ENCODE measurements around the gene BTG2.
A peak's percentile ranks its signal among the peaks of the same experiment; 100 is the strongest.

BTG2 gene

DNA sequence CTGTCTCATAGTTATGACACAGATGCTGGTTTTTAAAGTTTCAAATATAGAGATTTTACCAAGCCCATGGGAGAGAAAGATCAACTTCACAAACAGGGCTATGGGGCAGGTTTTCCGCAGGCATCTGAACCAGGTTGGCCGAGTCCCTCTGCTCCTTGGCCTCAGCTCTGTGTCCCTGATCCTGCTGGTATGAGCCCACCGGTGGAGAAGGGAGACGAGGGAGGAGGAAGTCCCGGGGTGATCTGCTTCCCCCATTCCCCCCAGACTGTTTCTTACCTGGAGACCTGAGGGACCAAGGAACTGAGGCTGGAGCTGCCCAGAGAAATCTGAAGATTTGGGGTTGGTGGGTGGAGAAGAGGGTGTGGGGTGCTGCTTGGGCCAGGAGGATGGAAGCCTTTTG, 28.9 kb upstream of the BTG2 start:
- no peak for DNase-seq (ENCODE audit: low read depth in 2 of 2)

DNA sequence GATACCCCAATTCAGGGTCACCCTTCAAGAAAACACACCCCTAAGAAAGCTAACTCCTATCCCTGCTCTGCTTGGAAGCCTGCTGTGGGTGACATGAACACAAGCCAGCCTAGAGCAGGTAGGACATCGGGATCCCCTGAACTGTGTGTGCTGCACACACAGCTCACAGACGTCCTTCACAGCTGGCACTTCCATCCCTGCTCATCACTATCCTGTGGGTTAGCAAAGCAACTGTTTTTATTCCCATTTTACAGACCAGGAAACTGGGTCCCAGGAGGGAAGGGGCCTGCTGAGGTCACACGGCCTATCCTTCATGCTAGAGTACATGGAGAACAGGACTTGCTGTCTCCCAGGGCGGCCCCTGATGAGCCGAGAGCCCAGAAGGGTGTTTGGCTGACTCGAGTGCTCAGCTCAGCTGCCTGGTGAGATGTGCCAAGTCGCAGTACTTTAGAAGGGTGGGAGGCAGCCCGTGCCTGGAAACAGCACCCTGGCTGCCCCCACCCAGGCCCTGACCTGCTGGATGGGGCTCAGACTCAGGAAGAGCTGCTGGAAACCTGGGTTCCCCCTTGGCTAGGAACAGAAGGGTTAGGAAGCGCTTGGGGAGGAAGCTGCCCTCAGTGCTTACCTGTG, 28.3 kb upstream of the BTG2 start:
- no peak for DNase-seq (ENCODE audit: low read depth in 2 of 2)

DNA sequence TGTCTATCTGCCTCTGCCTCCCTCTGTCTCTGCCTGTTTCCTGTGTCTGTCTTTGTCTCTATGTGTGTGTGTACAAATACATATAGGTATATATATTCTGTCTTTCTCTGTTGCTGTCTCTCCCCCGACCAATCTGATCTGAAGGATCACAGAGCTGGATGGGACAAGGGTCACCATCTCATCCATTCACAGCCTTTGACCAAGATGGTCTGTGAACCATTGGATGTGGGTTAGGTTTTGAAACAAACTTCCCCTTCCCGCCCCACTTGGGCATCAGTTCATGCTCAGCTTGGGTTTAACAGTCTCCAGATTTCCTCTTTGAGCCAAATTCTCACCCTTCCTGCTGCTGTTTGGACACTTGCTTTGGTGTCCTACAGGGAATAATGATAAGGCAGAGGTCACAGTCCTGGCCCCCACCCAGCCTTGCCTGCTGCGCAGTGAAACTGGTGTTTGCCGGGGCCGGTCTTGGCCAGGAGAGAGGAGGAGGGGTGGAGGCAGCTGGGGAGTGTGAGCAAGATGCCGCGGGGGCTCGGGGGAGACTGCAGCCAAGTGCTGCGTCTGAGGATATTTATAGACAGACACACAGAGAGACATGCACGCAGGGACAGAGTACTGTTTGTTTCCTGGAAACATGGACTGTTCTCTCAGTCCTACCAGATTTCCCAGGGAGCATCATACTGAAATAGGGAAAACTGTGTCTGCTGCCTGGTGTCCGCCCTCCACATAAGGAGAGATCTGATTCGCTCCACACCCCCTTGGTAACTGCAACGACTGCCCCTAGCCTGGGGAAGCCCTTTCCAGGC, 27.0 kb upstream of the BTG2 start:
- DNase-seq (ENCODE audit: low read depth in 2 of 2), result no peak

DNA sequence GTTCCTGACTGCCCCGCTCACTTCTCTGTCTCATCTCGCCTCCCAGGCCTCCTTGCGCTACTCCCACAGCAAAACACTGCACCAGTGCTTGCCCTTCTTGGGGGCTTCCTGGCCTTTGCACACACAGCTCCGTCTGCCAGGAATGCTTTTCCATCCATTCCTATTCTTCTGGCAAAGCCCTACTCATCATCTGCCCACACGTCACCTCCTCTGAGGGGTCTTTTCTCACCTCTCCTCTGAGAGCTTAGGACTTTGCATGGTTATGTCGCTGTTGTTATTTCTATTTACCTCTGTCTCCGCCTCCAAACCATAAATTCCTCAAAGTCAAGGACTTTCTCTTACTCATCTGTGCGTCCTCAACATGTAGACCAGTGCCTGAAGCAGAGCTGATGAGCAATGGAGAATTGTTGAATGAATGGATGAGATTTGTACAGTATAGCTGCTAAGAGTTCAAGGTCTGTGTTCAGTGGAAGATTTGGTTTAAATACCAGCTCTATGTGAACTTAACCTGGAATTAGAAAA, 26.4 kb upstream of the BTG2 start:
- DNase-seq (ENCODE audit: low read depth in 2 of 2), result no peak

DNA sequence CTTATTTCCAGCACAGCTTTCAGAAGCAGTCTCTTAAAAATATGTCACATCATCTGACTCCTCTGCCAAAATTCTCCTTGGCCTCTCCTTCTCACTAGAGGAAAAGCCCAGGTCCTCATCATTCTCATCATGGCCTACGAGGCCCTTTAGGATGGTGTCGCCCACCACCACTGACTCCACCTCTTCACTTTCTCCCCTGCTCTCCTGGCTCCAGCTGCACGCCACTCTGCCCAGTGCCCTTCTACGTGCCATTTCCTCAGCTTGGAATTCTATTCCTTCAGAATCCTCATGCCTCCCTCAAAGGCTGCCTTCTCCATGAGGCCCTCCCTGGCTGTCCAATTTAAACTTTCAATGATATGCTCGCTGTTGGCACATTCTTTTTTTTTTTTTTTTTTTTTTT, 25.3 kb upstream of the BTG2 start:
- no peak for DNase-seq (ENCODE audit: low read depth in 2 of 2)

DNA sequence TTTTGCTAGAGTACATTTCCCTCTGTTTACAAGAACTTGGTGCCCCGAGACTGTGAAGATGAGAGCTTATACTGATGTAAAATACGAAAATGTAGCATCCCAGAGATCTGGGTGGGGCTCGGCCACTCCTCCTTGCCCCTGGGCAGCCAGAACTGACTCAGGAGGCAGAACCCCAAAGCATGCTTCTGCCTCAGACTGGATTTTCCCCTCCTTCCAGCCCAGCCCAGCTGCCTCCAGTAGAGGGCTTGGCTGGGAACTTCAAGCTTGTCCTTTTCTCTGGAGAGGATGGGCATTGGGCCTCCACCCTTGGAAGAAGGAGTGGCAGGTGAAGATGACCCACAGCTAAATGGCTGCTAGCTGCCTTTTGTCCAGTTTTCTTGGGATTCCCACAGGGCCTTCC, 24.3 kb upstream of the BTG2 start:
- DNase-seq (ENCODE audit: low read depth in 2 of 2), result no peak

DNA sequence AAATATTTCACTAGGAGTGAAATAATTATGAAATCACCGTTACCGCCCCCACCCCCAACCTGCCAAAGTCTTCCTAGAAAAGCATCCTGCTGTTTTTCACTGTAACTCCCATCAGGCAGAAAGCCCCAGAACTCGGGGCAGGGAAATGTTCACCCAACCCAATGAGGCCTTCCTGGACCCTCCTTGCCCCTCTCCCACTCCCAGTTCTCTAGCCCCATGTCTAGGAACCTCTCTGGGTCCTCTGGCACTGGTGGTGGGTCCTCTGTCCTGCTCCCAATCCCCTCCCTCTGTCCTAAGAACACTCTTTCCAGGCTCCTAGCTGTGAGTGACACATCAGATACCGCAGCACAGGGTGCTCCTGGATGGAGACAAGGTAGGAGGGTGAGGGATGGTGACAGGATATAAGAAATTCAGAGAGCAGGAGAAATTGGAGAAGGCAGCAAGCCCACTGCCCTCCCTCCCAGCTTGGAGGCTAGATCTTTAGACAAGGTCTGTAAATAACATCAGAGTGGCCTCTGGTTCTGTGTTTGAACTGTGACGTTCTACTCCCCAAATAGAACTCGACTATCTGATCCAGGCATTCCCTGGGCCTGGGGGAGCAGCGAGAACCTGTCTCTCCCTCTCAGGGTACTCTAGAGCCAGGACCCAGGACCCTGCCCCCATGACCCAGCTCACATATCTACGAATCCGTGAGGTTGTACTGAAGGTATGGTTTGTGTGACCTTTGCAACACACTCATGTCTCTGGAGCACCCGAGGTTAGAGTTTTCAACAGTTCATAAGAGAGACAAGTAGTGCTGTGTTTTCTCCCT, 23.3 kb upstream of the BTG2 start:
- no peak for DNase-seq (ENCODE audit: low read depth in 2 of 2)

DNA sequence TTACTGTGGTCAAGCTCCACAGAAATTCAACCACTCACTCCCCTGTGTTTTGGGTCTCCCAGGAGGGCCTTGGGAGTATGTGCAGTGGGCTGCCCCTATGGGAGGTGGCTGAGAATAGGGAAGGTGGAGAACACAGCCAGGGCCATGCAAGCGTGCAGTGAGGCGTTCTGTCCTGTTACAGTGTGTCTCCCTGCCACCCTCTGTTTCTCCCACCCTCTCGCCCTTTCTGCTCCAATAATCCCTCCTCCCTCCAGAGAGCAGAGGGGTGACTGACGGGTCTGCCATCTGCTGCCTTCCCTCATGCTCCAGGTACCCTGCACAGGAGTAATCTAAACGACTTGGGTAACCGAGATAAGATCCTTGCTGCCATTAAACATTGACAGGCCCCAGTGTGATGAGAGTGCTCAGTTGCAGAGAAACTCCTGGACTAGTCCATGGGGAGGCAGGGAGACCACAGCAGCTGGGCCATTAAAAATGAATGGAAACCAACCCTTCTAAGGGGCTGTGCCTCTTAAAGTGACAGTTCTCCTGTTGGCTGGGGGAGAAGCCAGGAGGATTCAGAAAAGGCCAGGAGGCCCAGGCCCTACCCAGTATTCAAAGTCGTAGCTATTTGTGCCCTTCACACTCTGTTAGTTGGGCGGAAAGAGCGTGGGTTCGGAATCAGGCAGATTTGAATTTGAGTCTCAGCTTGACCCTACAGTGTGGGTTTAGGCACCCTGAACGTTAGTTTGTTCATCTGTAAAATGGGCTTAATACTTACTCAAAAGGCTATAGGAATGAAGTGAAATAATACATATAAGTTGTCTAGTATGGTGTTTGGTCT, 22.4 kb upstream of the BTG2 start:
- DNase-seq (ENCODE audit: low read depth in 2 of 2), result no peak

DNA sequence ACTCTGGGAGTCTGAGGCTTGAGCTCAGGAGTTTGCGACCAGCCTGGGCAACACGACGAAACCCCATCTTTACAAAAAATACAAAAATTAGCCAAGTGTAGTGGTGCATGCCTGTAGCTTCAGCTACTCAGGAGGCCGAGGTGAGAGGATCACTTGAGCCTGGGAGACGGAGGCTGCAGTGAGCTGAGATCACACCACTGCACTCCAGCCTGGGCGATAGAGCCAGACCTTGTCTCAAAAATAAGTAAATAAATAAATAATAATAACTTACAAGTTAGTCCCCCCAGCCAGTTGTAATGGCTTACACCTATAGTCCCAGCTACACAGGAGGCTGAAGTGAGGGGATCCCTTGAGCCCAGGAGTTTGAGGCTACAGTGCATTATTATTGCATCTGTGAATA, 21.7 kb upstream of the BTG2 start:
- DNase-seq (ENCODE audit: low read depth in 2 of 2), result no peak

DNA sequence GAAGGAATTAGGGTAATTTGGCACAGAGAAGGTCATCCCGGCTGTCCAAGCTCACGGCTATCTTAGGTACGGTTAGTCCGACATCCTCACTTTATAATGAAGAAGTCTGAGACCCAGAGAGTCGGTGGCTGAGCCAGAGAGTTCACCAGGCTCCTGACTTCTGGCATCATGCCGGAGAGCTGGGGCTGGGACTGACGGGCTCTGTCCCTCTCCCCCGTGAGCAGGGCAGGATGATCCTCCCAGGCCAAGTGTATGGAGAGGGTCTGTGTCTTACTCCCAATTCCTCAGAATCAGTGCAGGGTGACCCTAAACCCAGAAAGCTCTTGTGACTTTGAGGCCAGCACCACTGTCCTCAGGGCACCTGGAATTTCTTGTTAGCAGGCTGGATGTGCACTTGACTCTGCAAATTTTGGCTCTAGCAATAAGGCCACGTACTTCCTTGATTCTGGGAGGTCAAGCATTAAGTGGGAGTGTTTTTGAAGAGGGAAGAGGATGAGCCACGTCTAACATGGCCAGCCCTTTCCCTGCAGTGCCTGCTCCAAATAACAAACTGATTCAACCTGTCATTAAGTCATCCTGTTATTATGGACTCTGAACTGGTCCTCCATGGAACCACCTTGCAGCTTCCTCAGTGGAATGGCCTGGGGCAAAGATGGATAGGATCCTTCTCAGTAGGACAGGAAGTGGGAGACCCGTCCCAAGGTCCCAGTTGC, 20.8 kb upstream of the BTG2 start:
- DNase-seq (ENCODE audit: low read depth in 2 of 2), result no peak

DNA sequence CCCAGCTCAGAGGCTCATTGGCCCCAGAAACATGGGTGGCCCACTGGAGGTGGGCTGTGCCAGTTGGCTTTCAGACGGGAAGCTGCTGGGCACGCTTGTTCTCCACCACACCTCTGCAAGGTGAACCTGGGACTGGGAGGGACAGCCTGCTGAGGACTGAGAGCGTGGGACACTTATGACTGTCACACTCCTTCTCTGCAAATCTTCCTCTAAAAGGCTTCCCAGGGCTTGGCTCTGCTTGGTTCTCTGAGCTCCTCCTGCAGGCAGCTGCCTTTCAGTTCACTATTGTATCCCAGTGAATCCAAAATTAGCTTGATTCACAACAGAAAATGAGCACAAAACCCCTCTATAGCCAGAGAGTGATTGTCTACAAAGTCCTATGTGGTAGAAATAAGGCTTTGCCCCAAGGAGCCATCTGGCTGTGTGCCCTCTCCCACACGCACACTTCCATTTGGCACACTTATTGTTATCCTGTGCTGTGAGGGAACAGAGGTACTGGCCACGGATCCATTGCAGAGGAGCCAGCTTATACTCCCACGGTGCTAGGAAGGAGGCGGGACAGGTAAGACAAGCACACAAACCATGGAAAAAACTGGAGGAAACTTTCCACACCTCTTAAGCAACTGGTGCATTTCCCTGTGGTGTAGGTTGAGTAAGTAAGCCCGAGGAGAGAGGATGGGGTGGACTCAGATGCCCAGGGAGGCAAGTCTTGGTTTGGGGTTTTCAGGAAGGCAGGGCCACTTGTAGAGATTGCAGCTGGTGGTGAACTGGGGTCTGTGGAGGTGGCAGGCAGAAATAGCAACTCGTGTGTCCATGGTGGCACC, 18.9 kb upstream of the BTG2 start:
- no peak for DNase-seq (ENCODE audit: low read depth in 2 of 2)

DNA sequence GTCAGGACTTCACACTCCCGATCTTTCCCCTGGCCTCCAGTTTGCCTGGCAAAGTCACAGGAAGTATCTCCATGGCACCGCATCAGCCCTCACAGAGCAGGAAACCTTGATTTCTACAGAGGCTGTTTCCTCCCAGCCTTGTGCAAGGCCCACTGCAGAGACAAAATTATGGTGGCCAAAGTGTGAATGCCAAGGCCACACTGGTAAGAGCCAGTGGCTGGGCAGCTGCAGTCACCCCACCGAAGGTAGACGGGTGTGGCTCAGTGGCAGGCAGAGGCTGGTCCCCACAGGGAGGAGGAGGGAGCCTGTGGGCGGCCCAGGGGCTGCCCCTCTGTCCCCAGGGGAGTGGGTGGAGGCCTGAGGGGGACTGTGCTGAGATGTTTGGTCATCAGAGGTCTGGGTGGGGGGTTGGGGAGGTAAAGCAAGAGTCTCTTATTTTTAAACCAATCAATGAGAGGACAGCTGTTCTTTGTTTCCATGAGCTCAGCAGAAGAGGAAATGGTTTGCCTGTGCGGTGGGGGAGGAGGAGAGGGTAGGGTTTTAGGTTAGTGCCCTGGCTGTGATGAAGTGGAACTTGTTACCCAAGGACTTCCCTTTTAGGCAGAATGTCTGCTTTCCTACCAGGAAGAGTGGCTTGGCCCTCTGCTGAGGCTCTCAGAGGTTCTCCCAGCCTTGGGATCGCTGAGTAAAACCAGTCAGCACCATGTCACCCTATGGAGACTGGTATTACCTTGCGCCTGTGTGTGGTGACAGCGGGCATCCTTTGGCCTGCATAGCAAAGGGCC, 18.0 kb upstream of the BTG2 start:
- DNase-seq (ENCODE audit: low read depth in 2 of 2), result peak in 1 of 2 donors; percentile 68

DNA sequence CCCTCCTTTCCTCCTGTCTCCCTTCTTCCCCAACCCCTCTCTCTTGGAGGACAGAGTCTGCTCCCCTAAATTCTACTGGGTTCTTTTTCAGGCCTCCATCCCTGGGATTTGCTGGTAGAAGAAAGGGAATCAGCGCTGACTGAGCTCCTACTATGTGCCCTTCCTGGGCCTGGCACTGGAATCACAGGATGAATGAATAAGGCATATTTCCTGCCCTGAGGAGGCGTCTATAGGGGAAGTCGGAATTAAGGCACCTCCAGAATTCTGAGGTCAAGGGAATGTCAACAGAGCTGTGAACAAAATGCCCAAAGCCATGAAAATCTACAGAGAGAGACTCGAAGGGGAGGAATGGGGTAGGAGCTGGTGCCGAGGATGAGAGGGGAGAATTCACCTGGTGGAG, 17.4 kb upstream of the BTG2 start:
- DNase-seq (ENCODE audit: low read depth in 2 of 2), result no peak

DNA sequence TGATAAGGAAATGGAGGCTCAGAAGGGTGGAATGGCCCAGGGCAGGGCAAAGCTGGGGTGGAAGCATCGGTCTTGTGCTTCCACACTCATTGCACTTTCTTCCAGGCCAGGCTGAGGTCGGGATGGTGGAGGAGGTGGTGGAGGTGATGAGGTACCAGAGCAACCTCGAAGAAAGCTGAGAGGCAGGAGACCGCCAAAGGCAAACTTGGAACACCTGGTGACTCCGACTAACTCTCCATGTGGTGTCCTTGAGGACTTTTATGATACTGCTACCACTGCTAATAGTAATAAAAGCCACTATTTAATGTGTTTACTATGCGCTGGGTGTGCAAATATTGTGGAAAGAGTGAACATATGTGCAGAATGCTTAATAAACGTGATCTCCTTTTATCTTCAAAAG, 16.9 kb upstream of the BTG2 start:
- no peak for DNase-seq (ENCODE audit: low read depth in 2 of 2)

DNA sequence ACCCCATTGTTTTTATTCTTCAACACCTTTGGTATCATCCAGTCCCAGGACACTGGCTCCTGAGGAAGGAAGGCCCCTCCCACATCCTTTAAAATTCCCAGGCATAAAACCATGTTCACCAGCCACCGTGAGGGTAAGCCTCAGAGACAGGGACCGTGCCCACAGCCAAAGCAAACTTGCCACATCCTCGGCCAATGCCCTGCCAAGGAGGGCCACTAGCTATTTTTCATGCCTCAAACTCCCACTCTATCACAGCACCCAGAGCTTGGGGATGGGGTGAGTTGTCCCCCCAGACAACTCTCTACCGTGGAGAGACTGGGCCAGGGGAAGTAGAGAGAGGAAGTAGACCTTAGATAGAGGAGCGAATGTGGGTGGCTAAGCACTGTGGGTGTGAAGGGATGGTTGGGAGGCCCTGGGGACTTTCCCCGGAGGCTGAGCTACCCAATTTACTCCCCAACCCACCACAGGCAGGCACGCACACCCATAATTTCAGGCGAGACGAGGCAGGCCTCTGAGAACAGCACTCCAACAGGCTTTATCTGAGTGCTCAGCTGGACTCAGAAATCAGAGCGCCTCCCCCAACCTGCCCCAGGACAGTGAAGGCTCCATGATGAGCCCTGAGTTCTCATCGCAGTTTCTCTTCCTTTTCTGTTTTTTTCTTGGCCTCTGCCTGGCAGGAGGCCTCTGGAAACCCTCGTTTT, 15.9 kb upstream of the BTG2 start:
- peak; percentile 75 to 86 for DNase-seq (ENCODE audit: low read depth in 2 of 2)

DNA sequence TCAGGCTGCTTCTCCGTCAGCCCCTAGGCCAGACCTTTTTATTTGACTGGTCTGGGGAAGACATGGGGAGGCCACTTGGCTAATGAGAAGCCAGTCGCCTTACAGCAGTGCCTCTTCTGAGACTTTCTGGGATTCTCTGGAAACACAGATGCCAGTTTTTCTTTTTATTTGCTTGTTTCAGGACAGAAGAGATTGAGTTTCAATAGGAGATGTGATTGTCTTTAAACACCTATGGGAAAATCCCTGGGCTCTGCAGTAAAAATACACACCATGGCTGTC, 15.4 kb upstream of the BTG2 start:
- DNase-seq (ENCODE audit: low read depth in 2 of 2), result no peak

DNA sequence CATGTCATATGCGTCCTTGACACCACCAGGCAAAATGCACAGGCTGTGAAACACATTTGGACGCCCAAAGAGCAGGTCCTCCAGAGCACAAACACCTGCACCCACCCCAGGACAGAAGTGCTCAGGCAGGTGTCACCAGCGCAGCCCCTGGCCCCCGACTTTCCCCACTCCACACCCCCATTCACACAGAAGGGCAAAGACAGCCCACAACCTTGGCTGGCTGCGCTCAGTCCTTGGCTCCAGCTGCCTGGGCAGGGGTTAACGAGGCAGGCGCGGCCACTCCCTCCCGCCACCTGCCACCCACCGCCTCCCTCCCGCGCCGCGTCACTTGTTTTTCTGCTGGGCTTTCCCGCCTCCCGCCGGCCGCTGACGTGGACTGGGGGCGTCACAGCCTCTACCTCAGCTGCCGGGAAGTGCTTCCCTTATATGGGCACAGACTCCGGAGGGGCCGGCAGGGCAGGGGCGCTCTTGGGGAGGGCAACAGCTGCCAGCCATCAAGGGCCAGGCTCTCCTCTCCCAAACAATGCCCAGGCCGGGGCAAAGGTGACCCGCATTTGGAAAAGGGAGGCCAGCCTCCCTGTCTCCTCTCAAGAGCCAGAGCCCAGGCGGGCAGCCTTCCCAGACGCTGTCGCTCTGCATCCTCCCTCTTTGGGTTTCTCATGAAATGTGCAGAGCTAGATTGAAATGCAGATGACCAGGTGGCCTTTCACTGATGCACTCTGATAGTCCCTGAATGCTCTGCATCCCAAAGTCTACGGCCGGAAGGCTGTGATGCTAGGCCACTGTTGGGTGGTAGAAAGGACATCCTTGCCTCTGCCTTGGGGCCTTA, 14.8 kb upstream of the BTG2 start:
- DNase-seq (ENCODE audit: low read depth in 2 of 2), result peak; percentile 97 to 98

All from stimulated activated CD4-positive, alpha-beta T cell treated with anti-CD3 and anti-CD28 coated beads, Interleukin-4, amount 100 ng/mL, for 48 hours (primary cell).